Mammary epithelial cell (primary cell): ENCODE data around the gene PERM1.

Experiments
- CTCF ChIP-seq, 2 donors: IDR thresholded peaks in 1 of 2; conservative IDR thresholded peaks in 1 of 2; 2 replicates each; pipeline ENCODE4 v1.5.1; 2011 to 2012; ENCODE audit warnings: inconsistent platforms in 2 of 2, low read length in 2 of 2, mild to moderate bottlenecking in 2 of 2, control low read depth in 1 of 2, low read depth in 1 of 2; ENCODE audit not compliant: insufficient read depth in 1 of 2; ENCODE audit errors: extremely low read depth in 1 of 2
- EZH2 ChIP-seq: IDR thresholded peaks from 2 replicates; pipeline ENCODE4 v1.6.1; 2012; ENCODE audit warnings: low read length, inconsistent platforms, borderline replicate concordance

- TF ChIP-seq CTCF (conservative IDR thresholded peaks at IDR 0.05 in 1 of 2, IDR thresholded peaks at IDR 0.05 in 1 of 2; ENCODE audit: extremely low read depth in 1 of 2, insufficient read depth in 1 of 2, low read depth in 1 of 2, low read length in 2 of 2) (no peak), EZH2 (no peak)
Observed at GRCh38 chr1:978069-978834, 3.6 kb downstream of the PERM1 start.
